Activated naive CD8-positive, alpha-beta T cell treated with anti-CD3 and anti-CD28 coated beads, Interleukin-2, amount 50 U/mL, for 16 hours (primary cell): ENCODE data around the gene PYGB.
"Not testable (repeated sequence)": the region's sequence is repeated elsewhere in the genome, so short reads cannot be mapped to it uniquely, and the experiment has no call there.

Source experiments
- DNase-seq: peaks from one replicate; pipeline ENCODE4 v3.0.0-alpha.2; 2020; ENCODE audit warnings: low read depth, low spot score

Gene PYGB

DNA sequence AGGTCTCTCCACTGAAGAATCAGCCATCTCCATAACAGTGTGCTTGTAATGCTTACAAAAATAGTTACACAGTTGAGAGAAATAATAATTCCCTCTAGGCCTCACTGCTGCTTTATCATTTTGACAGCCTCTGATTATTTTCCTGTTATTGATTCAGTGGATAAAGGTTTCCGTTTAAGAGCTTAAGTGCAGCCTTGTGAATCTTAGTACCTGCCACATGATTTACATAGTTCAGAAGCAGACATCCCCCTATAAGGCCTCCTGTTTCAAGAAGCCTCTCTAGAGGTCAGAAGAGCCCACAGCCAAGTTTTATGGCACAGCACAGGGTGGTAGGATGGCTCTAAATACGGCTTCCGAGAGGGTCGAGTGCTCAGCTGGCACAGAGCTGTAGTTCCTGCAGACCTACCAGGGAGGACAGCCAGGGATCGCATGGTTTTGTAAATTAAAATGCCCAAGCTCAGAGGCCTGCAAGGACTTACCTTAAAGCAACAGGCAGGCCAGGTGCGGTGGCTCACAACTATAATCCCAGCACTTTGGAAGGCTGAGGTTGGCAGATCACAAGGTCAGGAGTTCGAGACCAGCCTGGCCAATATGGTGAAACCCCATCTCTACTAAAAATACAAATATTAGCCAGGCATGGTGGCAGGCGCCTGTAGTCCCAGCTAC lies 17.6 kb upstream of the PYGB start:
- no peak for DNase-seq

- no peak for DNase-seq
These were observed 14.7 kb upstream of the PYGB start for GRCh38 chr20:25233016-25233772.

GRCh38 chr20:25234009-25234849 lies 13.7 kb upstream of the PYGB start:
- not testable (repeated sequence) for DNase-seq

DNA sequence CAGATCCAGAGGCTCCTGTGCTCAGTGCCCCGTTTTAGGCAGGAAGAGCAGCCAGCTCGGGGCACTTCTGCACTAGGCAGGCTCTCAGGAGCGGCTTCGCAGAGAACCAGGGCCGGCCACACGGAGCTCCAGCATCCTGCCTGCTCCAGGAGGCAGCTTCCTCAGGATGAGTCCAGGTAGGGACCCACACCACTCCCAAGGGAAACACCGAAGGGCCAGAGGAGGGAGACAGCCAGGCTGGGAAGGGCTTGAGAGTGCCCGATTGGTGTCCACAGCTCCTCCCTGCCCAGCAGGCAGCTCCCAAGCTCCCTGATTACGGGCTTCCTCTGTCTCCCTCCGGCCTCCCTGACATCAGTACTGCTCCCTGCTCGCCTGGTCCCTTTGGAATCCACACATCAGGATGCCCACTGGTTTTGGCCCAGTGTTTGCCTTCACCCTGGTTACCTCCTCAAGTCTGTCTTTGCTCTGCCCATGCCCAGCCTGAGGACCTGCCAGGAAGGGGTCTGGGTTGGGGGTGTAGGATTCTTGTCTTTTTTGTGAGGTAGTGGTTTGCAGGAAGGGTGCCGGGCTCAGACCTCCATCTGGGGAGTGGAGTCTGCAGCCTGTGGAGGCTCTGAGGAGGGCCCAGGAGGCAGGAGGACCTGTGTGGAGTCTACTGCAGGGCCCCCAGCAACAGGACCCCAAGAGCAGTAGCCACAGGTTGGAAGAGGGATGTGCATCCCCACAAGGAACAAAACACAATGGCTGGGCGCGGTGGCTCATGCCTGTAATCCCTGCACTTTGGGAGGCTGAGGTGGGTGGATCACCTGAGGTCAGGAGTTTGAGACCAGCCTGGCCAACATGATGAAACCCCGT lies 11.2 kb upstream of the PYGB start:
- DNase-seq: no peak

GRCh38 chr20:25237610-25238318 lies 10.1 kb upstream of the PYGB start:
- no peak for DNase-seq

GRCh38 chr20:25238319-25239037 lies 9.4 kb upstream of the PYGB start:
- DNase-seq: no peak

GRCh38 chr20:25239387-25240370 lies 8.2 kb upstream of the PYGB start:
- no peak for DNase-seq

GRCh38 chr20:25240851-25241658 lies 6.8 kb upstream of the PYGB start:
- DNase-seq: not testable (repeated sequence)

- not testable (repeated sequence) for DNase-seq
These were observed 6.3 kb upstream of the PYGB start for GRCh38 chr20:25241659-25241955.

- DNase-seq: no peak
These were observed 5.7 kb upstream of the PYGB start for GRCh38 chr20:25242231-25242630.

DNA sequence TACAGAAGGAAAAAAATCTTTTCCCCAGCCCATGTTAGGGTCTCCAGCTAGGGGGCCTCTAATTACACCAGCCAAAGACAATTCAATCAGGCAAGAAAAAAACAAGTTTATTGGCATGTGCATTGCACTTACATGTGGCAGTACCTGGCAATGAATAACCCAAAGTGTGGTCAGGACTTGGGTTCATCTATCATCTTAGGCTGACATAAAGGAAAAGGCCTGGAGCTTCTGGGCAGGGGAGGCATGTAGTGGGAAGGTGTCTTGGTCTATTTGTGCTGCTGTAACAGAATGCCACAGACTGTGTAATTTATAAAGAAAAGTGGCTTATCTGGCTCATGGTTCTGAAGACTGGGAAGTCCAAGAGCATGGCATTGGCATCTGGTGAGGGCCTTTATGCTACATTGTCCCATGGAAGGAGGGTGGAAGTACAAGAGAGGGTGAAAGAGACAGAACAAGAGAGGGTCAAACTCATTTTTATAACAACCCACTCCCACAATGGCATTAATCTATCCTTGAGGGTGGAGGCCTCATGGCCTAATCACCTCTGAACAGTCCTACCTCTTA lies 4.4 kb upstream of the PYGB start:
- DNase-seq: no peak

DNA sequence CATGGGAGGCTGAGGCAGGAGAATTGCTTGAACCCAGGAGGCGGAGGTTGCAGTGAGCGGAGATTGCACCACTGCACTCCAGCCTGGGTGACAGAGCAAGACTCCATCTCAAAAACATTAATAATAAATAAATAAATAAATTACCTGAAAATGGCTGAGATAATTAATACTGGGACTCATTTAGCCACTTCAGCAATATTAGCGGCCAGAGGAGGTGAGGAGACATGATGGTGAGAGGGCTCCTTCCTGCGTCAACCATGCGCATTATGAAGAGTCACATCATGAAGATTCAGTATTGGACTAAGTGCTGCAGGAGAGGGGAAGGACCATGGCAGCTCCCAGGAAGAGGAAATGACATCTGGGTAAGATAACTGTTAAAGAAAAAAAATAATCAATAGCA lies 2.9 kb upstream of the PYGB start:
- no peak for DNase-seq

DNA sequence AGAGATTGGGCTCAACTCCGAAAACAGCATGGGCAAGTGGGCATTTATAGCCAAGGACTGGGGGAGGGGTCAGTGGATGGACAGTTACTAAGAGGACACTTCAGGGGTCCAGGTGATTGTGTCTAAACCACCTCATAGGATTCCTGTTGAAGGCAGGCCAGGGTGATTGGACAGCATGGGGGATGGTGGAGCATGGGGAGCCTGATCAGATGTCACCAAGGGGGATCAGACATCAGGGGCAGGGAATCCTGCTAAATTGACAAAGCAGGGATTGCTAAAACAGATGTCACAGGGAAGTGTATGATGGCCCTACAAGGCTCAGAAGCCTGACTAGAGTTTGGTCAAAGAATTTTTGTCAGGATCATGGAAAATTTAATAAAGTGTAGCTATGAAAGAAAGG lies 2.4 kb upstream of the PYGB start:
- DNase-seq: no peak

GRCh38 chr20:25246182-25246999 lies 1.5 kb upstream of the PYGB start:
- DNase-seq: no peak

DNA sequence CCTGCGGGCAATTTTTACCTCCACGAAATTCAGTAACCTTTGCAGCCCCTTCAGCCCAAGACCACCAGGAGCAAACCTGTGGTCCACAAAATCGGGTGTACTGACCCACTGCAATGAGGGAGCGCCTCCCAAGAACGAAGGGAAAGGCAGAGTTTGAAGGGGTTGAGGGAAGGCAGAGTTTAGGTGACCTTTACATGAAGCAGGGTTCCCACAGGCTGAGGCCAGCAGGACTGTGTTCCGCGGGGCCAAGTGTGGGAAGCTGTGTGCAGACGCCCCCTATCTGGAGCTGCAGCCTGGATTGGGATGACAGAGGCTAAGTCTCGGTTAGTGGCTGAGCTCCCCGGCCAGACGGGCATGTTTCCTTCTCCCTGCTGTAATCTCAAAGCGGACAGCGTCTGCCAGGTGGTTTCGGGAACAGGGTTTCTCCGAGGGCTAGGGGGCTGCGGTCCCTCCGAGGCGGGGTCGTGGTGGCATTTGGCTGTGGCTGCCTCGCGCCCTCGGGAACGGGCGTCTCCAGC lies 826 bp upstream of the PYGB start:
- DNase-seq: no peak

DNA sequence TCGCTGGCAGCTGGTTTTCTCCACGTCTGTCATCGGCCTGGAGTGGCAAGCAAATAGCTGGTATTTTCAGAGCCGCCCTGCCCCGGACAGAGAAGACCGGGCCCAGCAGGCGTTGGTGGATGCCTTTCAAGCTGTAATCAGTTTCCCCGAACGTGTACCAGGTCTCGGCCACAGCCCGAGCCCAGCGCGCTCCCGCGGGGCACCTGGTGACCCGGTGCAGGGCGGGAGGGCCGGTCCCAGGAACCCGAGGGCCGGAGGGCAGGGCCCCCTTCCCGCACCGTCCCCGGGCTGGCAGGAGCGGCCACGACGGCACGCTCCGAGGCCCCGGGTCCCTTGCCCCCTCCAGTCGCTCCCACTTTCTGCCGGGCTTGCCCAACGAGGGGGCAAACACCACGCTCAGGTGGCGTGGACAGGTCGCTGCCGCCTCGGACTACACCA lies 348 bp upstream of the PYGB start:
- DNase-seq: no peak

DNA sequence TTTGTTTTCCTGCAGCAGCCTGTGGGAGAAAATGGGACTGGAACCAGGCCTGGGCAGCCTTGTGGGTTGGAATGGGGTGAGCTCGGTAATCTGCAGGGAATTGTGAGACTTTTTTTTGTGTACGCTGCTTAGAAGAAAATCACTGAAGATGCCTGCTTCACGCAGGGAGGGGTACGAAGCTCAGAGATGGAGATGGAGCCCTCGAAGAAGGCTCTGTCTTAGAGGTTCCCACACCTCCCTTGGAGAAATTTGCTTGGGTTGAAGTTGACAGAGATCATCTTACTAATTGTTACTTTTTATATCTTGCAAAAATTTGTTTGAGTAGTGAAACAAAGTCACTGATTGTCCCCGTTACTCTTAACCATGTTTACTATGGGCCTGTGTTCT lies 894 bp downstream of the PYGB start:
- no peak for DNase-seq
